Epithelial cell of prostate (primary cell): ENCODE measurements around the gene PLEKHN1.
"Not testable (repeated sequence)": the region's sequence is repeated elsewhere in the genome, so short reads cannot be mapped to it uniquely, and the experiment has no call there.

Source experiments
- DNase-seq: peaks from one replicate; pipeline ENCODE4 v3.0.0-alpha.2; 2011; ENCODE audit warnings: low read depth, low spot score
- H3K27ac ChIP-seq: fragments of 450-650 bp; 2 replicates; pipeline ENCODE4 v1.5.1; 2017; ENCODE audit warnings: mild to moderate bottlenecking

Gene PLEKHN1

GRCh38 chr1:941015-941587 lies 25.2 kb upstream of the PLEKHN1 start:
- H3K27ac ChIP-seq = no peak overlapping the region
- DNase-seq = no peak

GRCh38 chr1:941588-942383 lies 24.5 kb upstream of the PLEKHN1 start:
- no peak overlapping the region for H3K27ac ChIP-seq
- no peak for DNase-seq

GRCh38 chr1:942411-942821 lies 23.9 kb upstream of the PLEKHN1 start:
- no peak for DNase-seq
- no peak overlapping the region for H3K27ac ChIP-seq

GRCh38 chr1:942864-943533 lies 23.3 kb upstream of the PLEKHN1 start:
- DNase-seq = no peak
- no peak overlapping the region for H3K27ac ChIP-seq

- DNase-seq = no peak
- H3K27ac ChIP-seq = no peak overlapping the region
Observed at GRCh38 chr1:943545-944340, 22.5 kb upstream of the PLEKHN1 start.

- DNase-seq = no peak
- H3K27ac ChIP-seq = no peak overlapping the region
Observed at GRCh38 chr1:944341-945325, 21.6 kb upstream of the PLEKHN1 start.

- DNase-seq = no peak
- no peak overlapping the region for H3K27ac ChIP-seq
Observed at GRCh38 chr1:945688-946556, 20.4 kb upstream of the PLEKHN1 start.

GRCh38 chr1:946811-947210 lies 19.5 kb upstream of the PLEKHN1 start:
- DNase-seq, H3K27ac ChIP-seq: not testable (repeated sequence)

- no peak overlapping the region for H3K27ac ChIP-seq
- DNase-seq = no peak
Observed at GRCh38 chr1:947958-948357, 18.3 kb upstream of the PLEKHN1 start.

- DNase-seq = no peak
- H3K27ac ChIP-seq = no peak overlapping the region
Observed at GRCh38 chr1:950268-950667, 16.0 kb upstream of the PLEKHN1 start.

GRCh38 chr1:950881-951280 lies 15.4 kb upstream of the PLEKHN1 start:
- no peak overlapping the region for H3K27ac ChIP-seq
- DNase-seq = no peak

GRCh38 chr1:951364-951763 lies 14.9 kb upstream of the PLEKHN1 start:
- no peak for DNase-seq

GRCh38 chr1:952201-952600 lies 14.1 kb upstream of the PLEKHN1 start:
- no peak for DNase-seq
- no peak overlapping the region for H3K27ac ChIP-seq

More at GRCh38 chr1:951364-951763, 14.9 kb upstream of the PLEKHN1 start:
- H3K27ac ChIP-seq = no peak overlapping the region

- H3K27ac ChIP-seq = no peak overlapping the region
- no peak for DNase-seq
Observed at GRCh38 chr1:952603-953002, 13.7 kb upstream of the PLEKHN1 start.

- H3K27ac ChIP-seq = no peak overlapping the region
- no peak for DNase-seq
Observed at GRCh38 chr1:953524-954320, 12.6 kb upstream of the PLEKHN1 start.

GRCh38 chr1:954927-955326 lies 11.4 kb upstream of the PLEKHN1 start:
- H3K27ac ChIP-seq = no peak overlapping the region

GRCh38 chr1:955474-955873 lies 10.8 kb upstream of the PLEKHN1 start:
- no peak overlapping the region for H3K27ac ChIP-seq
- no peak for DNase-seq

More at GRCh38 chr1:954927-955326, 11.4 kb upstream of the PLEKHN1 start:
- DNase-seq = no peak

GRCh38 chr1:956636-957035 lies 9.6 kb upstream of the PLEKHN1 start:
- H3K27ac ChIP-seq = no peak overlapping the region
- DNase-seq = no peak
